Mesenchymal stem cell (in vitro differentiated cells and primary cell): Measurements from ENCODE around the gene MED12.
A peak's percentile ranks its signal among the peaks of the same experiment; 100 is the strongest.

Source experiments
- DNase-seq: peaks from one replicate; pipeline ENCODE4 v3.0.0-alpha.2; 2013
- H2AFZ ChIP-seq: one replicate; pipeline ENCODE4 v1.6.1; 2013; ENCODE audit warnings: low read depth, mild to moderate bottlenecking, control low read depth, inconsistent platforms, low read length, moderate library complexity
- H2AK5ac ChIP-seq: 2 replicates; pipeline ENCODE4 v1.6.1; 2013; ENCODE audit warnings: low read length, moderate library complexity, mild to moderate bottlenecking, inconsistent platforms; ENCODE audit not compliant: severe bottlenecking
- H2BK120ac ChIP-seq: one replicate; pipeline ENCODE4 v1.6.1; 2013; ENCODE audit warnings: low read depth, mild to moderate bottlenecking, inconsistent platforms, low read length, moderate library complexity
- H2BK12ac ChIP-seq, 2 experiments: one replicate each; pipeline ENCODE4 v1.6.1; 2013; ENCODE audit warnings: inconsistent platforms in 2 of 2, low read length in 2 of 2, mild to moderate bottlenecking in 2 of 2, moderate library complexity in 2 of 2, control low read depth in 1 of 2
- H2BK15ac ChIP-seq: one replicate; pipeline ENCODE4 v1.6.1; 2013; ENCODE audit warnings: mild to moderate bottlenecking, low read depth, inconsistent platforms; ENCODE audit not compliant: poor library complexity, severe bottlenecking
- H2BK5ac ChIP-seq: 2 replicates; pipeline ENCODE4 v1.6.1; 2013; ENCODE audit warnings: low read depth, mild to moderate bottlenecking, low read length, control low read depth, inconsistent platforms; ENCODE audit not compliant: poor library complexity, severe bottlenecking
- H3K14ac ChIP-seq, 2 experiments: one replicate each; pipeline ENCODE4 v1.6.1; 2013; ENCODE audit warnings: inconsistent platforms in 2 of 2, low read length in 2 of 2, control low read depth in 1 of 2, mild to moderate bottlenecking in 1 of 2, moderate library complexity in 1 of 2
- H3K18ac ChIP-seq, 2 experiments: one replicate each; pipeline ENCODE4 v1.6.1; 2013; ENCODE audit warnings: inconsistent platforms in 2 of 2, low read length in 2 of 2, control low read depth in 1 of 2, low read depth in 1 of 2, mild to moderate bottlenecking in 1 of 2
- H3K23ac ChIP-seq, 2 experiments: one replicate each; pipeline ENCODE4 v1.6.1; 2013; ENCODE audit warnings: inconsistent platforms in 2 of 2, low read length in 2 of 2, mild to moderate bottlenecking in 2 of 2, moderate library complexity in 2 of 2, control low read depth in 1 of 2
- H3K27ac ChIP-seq: 2 replicates; pipeline ENCODE4 v1.5.1; 2013; ENCODE audit warnings: mild to moderate bottlenecking, moderate library complexity, low read length, control low read depth, inconsistent platforms; ENCODE audit not compliant: poor library complexity, severe bottlenecking
- H3K27me3 ChIP-seq, 2 experiments: 2 replicates each; pipeline versions ENCODE4 v1.6.1 to v1.7.0; 2013; ENCODE audit warnings: low read length in 2 of 2, mild to moderate bottlenecking in 2 of 2, moderate library complexity in 2 of 2, control low read depth in 1 of 2, inconsistent platforms in 1 of 2; ENCODE audit not compliant: control insufficient read depth in 1 of 2, insufficient read depth in 1 of 2
- H3K36me3 ChIP-seq, 2 experiments: 2 replicates each; pipeline versions ENCODE4 v1.6.1 to v1.7.0; 2013; ENCODE audit warnings: low read length in 2 of 2, control low read depth in 1 of 2, inconsistent platforms in 1 of 2, low read depth in 1 of 2, mild to moderate bottlenecking in 1 of 2; ENCODE audit not compliant: insufficient read depth in 2 of 2, control insufficient read depth in 1 of 2
- H3K4ac ChIP-seq, 2 experiments: one replicate each; pipeline ENCODE4 v1.6.1; 2013; ENCODE audit warnings: inconsistent platforms in 2 of 2, low read length in 2 of 2, mild to moderate bottlenecking in 2 of 2, moderate library complexity in 2 of 2, control low read depth in 1 of 2, low read depth in 1 of 2
- H3K4me1 ChIP-seq: 2 replicates; pipeline ENCODE4 v1.6.1; 2013; ENCODE audit warnings: low read depth, low read length, control low read depth; ENCODE audit not compliant: control insufficient read depth, insufficient read depth
- H3K4me2 ChIP-seq: 2 replicates; pipeline ENCODE4 v1.6.1; 2013; ENCODE audit warnings: low read length, mild to moderate bottlenecking, inconsistent platforms; ENCODE audit not compliant: poor library complexity, severe bottlenecking
- H3K4me3 ChIP-seq, 2 experiments: 2 replicates each; pipeline versions ENCODE4 v1.5.1 to v1.7.0; 2013; ENCODE audit warnings: low read length in 2 of 2, mild to moderate bottlenecking in 2 of 2, control low read depth in 1 of 2, low read depth in 1 of 2; ENCODE audit not compliant: insufficient read depth in 1 of 2
- H3K79me1 ChIP-seq: replicated peaks from 2 replicates; pipeline ENCODE4 v1.6.1; 2013; ENCODE audit warnings: mild to moderate bottlenecking, control low read depth, low read length, inconsistent platforms; ENCODE audit not compliant: poor library complexity, severe bottlenecking
- H3K9ac ChIP-seq: 2 replicates; pipeline ENCODE4 v1.7.0; 2013; ENCODE audit warnings: mild to moderate bottlenecking, low read length, moderate library complexity
- H3K9me3 ChIP-seq: 2 replicates; pipeline ENCODE4 v1.7.0; 2013; ENCODE audit warnings: mild to moderate bottlenecking, low read length; ENCODE audit not compliant: control insufficient read depth
- H4K8ac ChIP-seq: one replicate; pipeline ENCODE4 v1.6.1; 2013; ENCODE audit warnings: inconsistent platforms, mild to moderate bottlenecking, low read length, moderate library complexity
- H4K91ac ChIP-seq: one replicate; pipeline ENCODE4 v1.6.1; 2013; ENCODE audit warnings: mild to moderate bottlenecking, low read length, inconsistent platforms
- WGBS: methylation state at CpG from one replicate; pipeline ENCODE4 v1.1.7; 2013; ENCODE audit warnings: mixed read lengths; 5-methylcytosine and 5-hydroxymethylcytosine counted together

The MED12 gene

GRCh38 chrX:71154196-71154595 is 35.8 kb downstream of the MED12 start:
- WGBS: no CpG with 5 or more reads among the region's 7 CpGs
- Histone ChIP-seq H3K9ac (no peak overlapping the region), H4K8ac (no peak overlapping the region), H3K4me3 (no peak overlapping the region), H2AFZ (no peak overlapping the region), H3K18ac (no peak overlapping the region), H2BK15ac (no peak overlapping the region), H3K4me1 (no peaks in the 10 kb centered on the region), H3K14ac (no peak overlapping the region), H2BK120ac (no peak overlapping the region), H3K9me3 (no peaks in the 10 kb centered on the region), H2AK5ac (no peak overlapping the region), H3K23ac (no peak overlapping the region), H3K4ac (no peak overlapping the region), H3K4me2 (no peak overlapping the region), H3K36me3 (no peaks in the 10 kb centered on the region), H4K91ac (no peak overlapping the region), H2BK12ac (no peak overlapping the region), H3K27me3 (peaks cover 0 to 40% of the 10 kb centered on the region in 2 experiments), H2BK5ac (no peak overlapping the region), H3K27ac (no peak overlapping the region), H3K79me1 (no peaks in the 10 kb centered on the region)
- no peak for DNase-seq

GRCh38 chrX:71154641-71155040 is 36.2 kb downstream of the MED12 start:
- no peaks in the 10 kb centered on the region for H3K9me3 ChIP-seq
- no peak overlapping the region for H3K4ac ChIP-seq
- no peaks in the 10 kb centered on the region for H3K36me3 ChIP-seq
- no peak overlapping the region for H3K4me3 ChIP-seq
- no peaks in the 10 kb centered on the region for H3K4me1 ChIP-seq
- H2BK5ac ChIP-seq: peak overlapping the region; percentile 31
- no peak overlapping the region for H3K4me2 ChIP-seq
- H2AK5ac ChIP-seq: no peak overlapping the region
- no peak overlapping the region for H2AFZ ChIP-seq
- H2BK120ac ChIP-seq: no peak overlapping the region
- H3K27me3 ChIP-seq: peaks cover 0 to 40% of the 10 kb centered on the region in 2 experiments
- H4K91ac ChIP-seq: no peak overlapping the region
- no peaks in the 10 kb centered on the region for H3K79me1 ChIP-seq
- no peak overlapping the region for H2BK12ac ChIP-seq
- no peak overlapping the region for H3K27ac ChIP-seq
- H2BK15ac ChIP-seq: no peak overlapping the region
- WGBS: 56% methylated on average over 3 of the region's 3 CpGs
- H3K18ac ChIP-seq: no peak overlapping the region
- no peak overlapping the region for H3K9ac ChIP-seq
- no peak for DNase-seq
- H4K8ac ChIP-seq: no peak overlapping the region
- H3K23ac ChIP-seq: no peak overlapping the region
- H3K14ac ChIP-seq: no peak overlapping the region

GRCh38 chrX:71158603-71159002 is 40.2 kb downstream of the MED12 start:
- H3K9ac ChIP-seq: no peak overlapping the region
- H2AFZ ChIP-seq: no peak overlapping the region
- H3K4me2 ChIP-seq: no peak overlapping the region
- DNase-seq: no peak
- H4K8ac ChIP-seq: no peak overlapping the region
- no peaks in the 10 kb centered on the region for H3K36me3 ChIP-seq
- H3K14ac ChIP-seq: no peak overlapping the region
- H3K4ac ChIP-seq: no peak overlapping the region
- H2BK15ac ChIP-seq: no peak overlapping the region
- no peak overlapping the region for H3K23ac ChIP-seq
- no peak overlapping the region for H3K27ac ChIP-seq
- H2AK5ac ChIP-seq: no peak overlapping the region
- no peak overlapping the region for H4K91ac ChIP-seq
- H3K4me3 ChIP-seq: no peak overlapping the region
- peaks cover 9 to 28% of the 10 kb centered on the region in 2 experiments for H3K27me3 ChIP-seq
- H3K4me1 ChIP-seq: no peaks in the 10 kb centered on the region
- no peaks in the 10 kb centered on the region for H3K9me3 ChIP-seq
- 95% methylated on average over 6 of the region's 6 CpGs for WGBS
- H3K79me1 ChIP-seq: no peaks in the 10 kb centered on the region
- H2BK12ac ChIP-seq: no peak overlapping the region
- no peak overlapping the region for H2BK120ac ChIP-seq
- no peak overlapping the region for H3K18ac ChIP-seq
- no peak overlapping the region for H2BK5ac ChIP-seq

DNA sequence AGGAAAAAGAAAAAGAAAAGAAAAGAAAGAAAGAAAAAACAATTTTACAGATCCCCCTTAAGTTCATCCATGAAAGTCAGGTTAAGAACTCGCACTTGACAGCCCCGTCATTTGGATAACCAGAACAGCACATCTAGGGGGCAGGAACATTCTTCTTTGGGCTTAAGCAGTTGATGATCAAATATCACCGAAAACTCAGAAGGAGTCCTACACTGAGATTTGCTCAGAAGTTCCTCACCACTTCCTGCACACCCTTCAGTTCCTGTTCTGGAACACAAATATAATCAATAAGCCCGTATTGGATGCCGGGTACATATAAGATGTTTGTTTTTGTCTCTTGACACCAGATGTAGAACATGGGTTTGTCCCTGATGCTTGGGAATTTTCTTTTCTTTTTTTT is 40.9 kb downstream of the MED12 start:
- no peak overlapping the region for H3K4ac ChIP-seq
- H3K9ac ChIP-seq: no peak overlapping the region
- no peak overlapping the region for H3K14ac ChIP-seq
- H2AK5ac ChIP-seq: no peak overlapping the region
- no peak overlapping the region for H2BK12ac ChIP-seq
- no peak overlapping the region for H4K8ac ChIP-seq
- H2BK120ac ChIP-seq: no peak overlapping the region
- DNase-seq: no peak
- H3K9me3 ChIP-seq: no peaks in the 10 kb centered on the region
- no peak overlapping the region for H3K4me3 ChIP-seq
- no peak overlapping the region for H2AFZ ChIP-seq
- no peak overlapping the region for H3K27ac ChIP-seq
- H3K4me1 ChIP-seq: no peaks in the 10 kb centered on the region
- no peak overlapping the region for H4K91ac ChIP-seq
- no peak overlapping the region for H3K4me2 ChIP-seq
- no peak overlapping the region for H2BK15ac ChIP-seq
- no peak overlapping the region for H3K23ac ChIP-seq
- no peaks in the 10 kb centered on the region for H3K36me3 ChIP-seq
- no peak overlapping the region for H2BK5ac ChIP-seq
- H3K27me3 ChIP-seq: peaks cover 17 to 31% of the 10 kb centered on the region in 2 experiments
- H3K79me1 ChIP-seq: no peaks in the 10 kb centered on the region
- H3K18ac ChIP-seq: no peak overlapping the region
- 93% methylated on average over 5 of the region's 5 CpGs for WGBS
